Body of pancreas (tissue), 4 donors: ENCODE measurements around the gene FBXL15. TPM values are rescaled to one million over a fixed set of nuclear protein-coding genes. Genes with fewer than 3 reads are reported as not detected.
A peak's percentile ranks its signal among the peaks of the same experiment; 100 is the strongest.

Experiments used
- ATAC-seq: fragments of 150-250 bp; one replicate; pipeline ENCODE4 v1.9.1; 2016
- DNase-seq, 4 donors: peaks; one replicate each; pipeline ENCODE4 v3.0.0-alpha.2; 2019
- H3K27ac ChIP-seq, 4 donors: fragments of 200-600 bp; sonication (generic); 1 replicate in 3 of 4; 2 replicates in 1 of 4; pipeline versions ENCODE4 v1.5.1 to v1.6.1; 2016 to 2019; ENCODE audit warnings: mild to moderate bottlenecking in 1 of 4, mixed read lengths in 1 of 4, moderate library complexity in 1 of 4
- H3K27me3 ChIP-seq, 2 donors: fragments of 200-600 bp; sonication (generic); one replicate each; pipeline ENCODE4 v1.6.0; 2016; ENCODE audit warnings: mild to moderate bottlenecking in 1 of 2
- H3K36me3 ChIP-seq, 2 donors: fragments of 200-600 bp; sonication (generic); replicated peaks in 1 of 2; 2 replicates each; pipeline ENCODE4 v1.5.1; 2016; ENCODE audit warnings: low read depth in 2 of 2; ENCODE audit not compliant: insufficient read depth in 1 of 2
- H3K4me1 ChIP-seq: fragments of 200-600 bp; sonication (generic); one replicate; pipeline ENCODE4 v1.6.0; 2016
- H3K4me3 ChIP-seq, 2 donors: fragments of 200-600 bp; sonication (generic); 1 replicate in 1 of 2; 2 replicates in 1 of 2; pipeline ENCODE4 v1.5.1; 2016 to 2019
- H3K9me3 ChIP-seq, 3 donors: fragments of 200-600 bp; sonication (generic); 1 replicate in 2 of 3; 2 replicates in 1 of 3; pipeline ENCODE4 v1.5.1; 2016
- POLR2A ChIP-seq, 3 donors: fragments of 450-650 bp; IDR thresholded peaks; one replicate each; pipeline ENCODE4 v1.6.1; 2016; ENCODE audit warnings: antibody characterized with exemption in 3 of 3, mild to moderate bottlenecking in 2 of 3
- WGBS, 2 donors: methylation state at CpG; one replicate each; pipeline ENCODE4 v1.1.5; 2017; 5-methylcytosine and 5-hydroxymethylcytosine counted together
- intact Hi-C: fragments of 100-400 bp; cut with DNase I; formaldehyde crosslinking; loops from one replicate; pipeline ENCODE4 v1.15.1; 2023
- total RNA-seq, 2 donors: library from RNA; depleted of rRNA; stranded (reverse); fragments of >200 nt; gene quantifications; one replicate each; pipeline ENCODE4 v1.1.0, GENCODE V29; 2016
- TF ChIP-seq, protein P1 (sequence below), 7 experiments: fragments of 450-650 bp in 4 of 7; fragments of 200-600 bp in 3 of 7; sonication (generic) in 3 of 7; IDR thresholded peaks; one replicate each; pipeline ENCODE4 v1.5.1; 2016 to 2019; ENCODE audit warnings: antibody characterized with exemption in 7 of 7

FBXL15 gene
- total RNA-seq, 2 donors from 2014 or later, result 12.7 to 38.6 TPM

DNA sequence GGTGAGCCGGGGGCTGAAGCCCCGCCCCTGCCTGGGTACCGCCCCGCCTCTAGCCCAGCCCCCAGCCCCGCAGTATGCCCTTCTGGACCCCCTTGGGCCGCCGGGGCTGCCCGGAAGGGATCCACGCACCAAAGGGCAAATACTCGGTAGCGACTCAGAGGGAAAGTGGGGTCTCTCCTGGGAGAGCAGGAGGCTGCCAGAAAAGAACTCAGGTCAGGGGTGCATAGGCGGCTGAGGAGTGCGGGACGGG is 796 bp downstream of the FBXL15 start:
- H3K27me3 ChIP-seq, result no peaks in the 10 kb centered on the region
- intact Hi-C loops, result no loop called here
- H3K9me3 ChIP-seq, result no peaks in the 10 kb centered on the region
- no peaks in the 10 kb centered on the region for H3K36me3 ChIP-seq
- TF ChIP-seq, protein P1, sequence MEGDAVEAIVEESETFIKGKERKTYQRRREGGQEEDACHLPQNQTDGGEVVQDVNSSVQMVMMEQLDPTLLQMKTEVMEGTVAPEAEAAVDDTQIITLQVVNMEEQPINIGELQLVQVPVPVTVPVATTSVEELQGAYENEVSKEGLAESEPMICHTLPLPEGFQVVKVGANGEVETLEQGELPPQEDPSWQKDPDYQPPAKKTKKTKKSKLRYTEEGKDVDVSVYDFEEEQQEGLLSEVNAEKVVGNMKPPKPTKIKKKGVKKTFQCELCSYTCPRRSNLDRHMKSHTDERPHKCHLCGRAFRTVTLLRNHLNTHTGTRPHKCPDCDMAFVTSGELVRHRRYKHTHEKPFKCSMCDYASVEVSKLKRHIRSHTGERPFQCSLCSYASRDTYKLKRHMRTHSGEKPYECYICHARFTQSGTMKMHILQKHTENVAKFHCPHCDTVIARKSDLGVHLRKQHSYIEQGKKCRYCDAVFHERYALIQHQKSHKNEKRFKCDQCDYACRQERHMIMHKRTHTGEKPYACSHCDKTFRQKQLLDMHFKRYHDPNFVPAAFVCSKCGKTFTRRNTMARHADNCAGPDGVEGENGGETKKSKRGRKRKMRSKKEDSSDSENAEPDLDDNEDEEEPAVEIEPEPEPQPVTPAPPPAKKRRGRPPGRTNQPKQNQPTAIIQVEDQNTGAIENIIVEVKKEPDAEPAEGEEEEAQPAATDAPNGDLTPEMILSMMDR (IDR thresholded peaks at IDR 0.05), result no peak
- TF ChIP-seq POLR2A (IDR thresholded peaks at IDR 0.05), result no peak
- H3K27ac ChIP-seq, result peak overlapping the region; percentile 83 to 96 (median 91)
- peak overlapping the region; percentile 24 to 88 for H3K4me3 ChIP-seq
- WGBS, 2 donors, result 0 to 2% methylated on average over 4 to 10 of the region's 14 CpGs
- peaks cover 45% of the 10 kb centered on the region for H3K4me1 ChIP-seq
- ATAC-seq (no peak), DNase-seq (no peak)

DNA sequence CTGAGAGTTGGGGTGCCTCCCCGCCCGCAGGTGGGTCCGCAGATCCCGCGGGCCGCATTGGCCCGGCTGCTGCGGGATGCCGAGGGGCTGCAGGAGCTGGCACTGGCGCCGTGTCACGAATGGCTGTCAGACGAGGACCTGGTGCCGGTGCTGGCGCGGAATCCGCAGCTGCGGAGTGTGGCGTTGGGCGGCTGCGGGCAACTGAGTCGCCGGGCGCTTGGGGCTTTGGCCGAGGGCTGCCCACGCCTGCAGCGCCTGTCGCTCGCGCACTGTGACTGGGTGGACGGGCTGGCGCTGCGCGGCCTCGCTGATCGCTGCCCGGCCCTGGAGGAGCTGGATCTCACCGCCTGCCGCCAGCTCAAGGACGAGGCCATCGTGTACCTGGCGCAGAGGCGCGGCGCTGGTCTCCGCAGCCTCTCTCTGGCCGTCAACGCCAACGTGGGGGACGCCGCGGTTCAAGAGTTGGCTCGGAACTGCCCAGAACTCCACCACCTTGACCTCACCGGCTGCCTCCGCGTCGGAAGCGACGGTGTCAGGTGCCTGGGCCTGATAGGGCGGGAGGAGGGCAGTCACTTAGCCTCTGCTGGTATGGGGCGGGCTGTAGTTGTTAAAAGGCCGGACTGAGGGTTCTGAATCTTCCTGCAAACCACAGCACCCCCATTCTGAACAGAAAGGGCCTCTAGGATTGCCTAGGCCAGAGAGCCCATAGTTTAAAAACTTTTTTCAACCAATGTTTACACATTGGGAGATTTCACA is 1.3 kb downstream of the FBXL15 start:
- peak; percentile 58 to 71 (median 70) for TF ChIP-seq POLR2A (IDR thresholded peaks at IDR 0.05)
- TF ChIP-seq, protein P1 (IDR thresholded peaks at IDR 0.05), result peak in 1 of 7 experiments; percentile 1
- H3K4me3 ChIP-seq, result peak overlapping the region; percentile 24 to 88
- no peaks in the 10 kb centered on the region for H3K27me3 ChIP-seq
- H3K27ac ChIP-seq, result peak overlapping the region; percentile 83 to 96 (median 91)
- ATAC-seq (peak; percentile 34), DNase-seq (peak; percentile 69 to 75 (median 72))
- peaks cover 45% of the 10 kb centered on the region for H3K4me1 ChIP-seq
- WGBS, 2 donors, result 0 to 20% methylated on average over 1 to 62 of the region's 62 CpGs
- no peaks in the 10 kb centered on the region for H3K9me3 ChIP-seq
- H3K36me3 ChIP-seq, result no peaks in the 10 kb centered on the region
- intact Hi-C loops, result no loop called here

DNA sequence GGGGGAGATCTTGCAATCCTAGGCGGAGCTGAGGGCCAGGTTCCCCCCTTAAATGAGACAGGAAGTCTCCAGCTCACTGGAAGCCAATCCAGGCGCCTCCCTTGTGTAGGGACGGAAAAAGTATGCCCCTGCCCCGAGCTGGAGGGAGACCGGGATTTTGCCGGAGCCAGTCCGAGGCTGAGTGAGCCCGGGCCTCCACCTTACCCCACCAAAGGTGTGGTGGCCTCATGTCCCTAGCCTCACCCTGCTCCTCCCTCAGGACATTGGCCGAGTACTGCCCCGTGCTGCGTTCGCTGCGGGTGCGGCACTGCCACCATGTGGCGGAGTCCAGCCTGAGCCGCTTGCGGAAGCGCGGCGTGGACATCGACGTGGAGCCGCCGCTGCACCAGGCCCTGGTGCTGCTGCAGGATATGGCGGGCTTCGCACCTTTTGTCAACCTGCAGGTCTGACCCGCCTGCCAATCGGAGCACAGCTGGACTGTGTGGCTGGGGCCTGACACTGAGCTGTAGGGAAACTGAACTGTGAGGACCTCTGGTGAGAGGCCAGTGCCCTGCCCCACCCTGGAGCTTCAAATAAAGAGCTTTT is 2.0 kb downstream of the FBXL15 start:
- H3K27ac ChIP-seq, result peak overlapping the region; percentile 83 to 96 (median 91)

DNA sequence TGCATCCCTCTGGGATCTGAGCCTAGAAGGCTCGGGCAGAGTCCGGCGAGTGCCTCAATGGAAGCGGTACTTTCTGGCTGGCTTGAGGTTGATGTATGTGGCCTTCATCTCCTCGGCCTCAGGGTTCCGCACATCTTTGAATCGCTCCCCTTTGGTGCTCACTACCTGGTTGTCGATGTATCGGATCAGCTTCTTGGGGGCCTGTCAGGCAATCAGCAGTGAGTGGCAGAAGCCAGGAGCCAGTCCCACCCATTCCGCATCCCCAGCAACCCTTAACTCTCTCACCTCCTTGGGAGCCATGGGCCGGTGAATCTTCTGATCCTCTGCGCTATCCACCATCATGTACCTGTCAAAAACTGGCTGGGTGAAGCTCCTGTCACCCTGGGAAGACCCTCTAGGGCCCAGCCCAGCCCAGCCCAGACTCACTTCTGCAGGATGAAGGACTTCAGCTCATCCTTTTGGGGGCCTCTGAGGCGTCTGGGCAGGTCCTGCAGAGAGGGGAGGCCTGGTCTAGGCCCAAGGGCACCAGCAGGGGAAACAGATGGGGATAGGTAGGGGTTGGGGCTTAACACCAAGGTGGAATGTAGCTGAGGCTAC is 2.8 kb downstream of the FBXL15 start:
- DNase-seq (no peak), ATAC-seq (no peak)
- intact Hi-C loops, result no loop called here
- H3K4me3 ChIP-seq, result no peak overlapping the region
- H3K36me3 ChIP-seq, result no peaks in the 10 kb centered on the region
- no peaks in the 10 kb centered on the region for H3K9me3 ChIP-seq
- 76 to 81% methylated on average over 6 to 13 of the region's 13 CpGs for WGBS, 2 donors
- H3K4me1 ChIP-seq, result peaks cover 45% of the 10 kb centered on the region
- H3K27ac ChIP-seq, result peak overlapping the region in 1 of 4 donors; percentile 95
- TF ChIP-seq POLR2A (IDR thresholded peaks at IDR 0.05), result no peak
- TF ChIP-seq, protein P1 (IDR thresholded peaks at IDR 0.05), result no peak
- H3K27me3 ChIP-seq, result no peaks in the 10 kb centered on the region

More for the DNA sequence above, 2.0 kb downstream of the FBXL15 start:
- Histone ChIP-seq H3K4me3 (peak overlapping the region in 1 of 2 donors; percentile 24), H3K27me3 (no peaks in the 10 kb centered on the region), H3K9me3 (no peaks in the 10 kb centered on the region), H3K4me1 (peaks cover 45% of the 10 kb centered on the region), H3K36me3 (no peaks in the 10 kb centered on the region)
- peak; percentile 85 to 88 (median 86) for DNase-seq
- intact Hi-C loops, result no loop called here
- ATAC-seq, result peak; percentile 56
- 1% methylated on average over 8 to 28 of the region's 28 CpGs for WGBS, 2 donors
- TF ChIP-seq POLR2A (IDR thresholded peaks at IDR 0.05), result no peak
- TF ChIP-seq, protein P1 (IDR thresholded peaks at IDR 0.05), result peak; percentile 70 to 90 (median 88)
